ENCODE results near the gene DNM1. TPM values are rescaled to one million over a fixed set of nuclear protein-coding genes. Genes with fewer than 3 reads are reported as not detected.
A peak's percentile ranks its signal among the peaks of the same experiment; 100 is the strongest.
"Not testable (repeated sequence)": the region's sequence is repeated elsewhere in the genome, so short reads cannot be mapped to it uniquely, and the experiment has no call there.

The DNM1 gene
- polyA plus RNA-seq, 1 donor: 49.0 TPM

DNA sequence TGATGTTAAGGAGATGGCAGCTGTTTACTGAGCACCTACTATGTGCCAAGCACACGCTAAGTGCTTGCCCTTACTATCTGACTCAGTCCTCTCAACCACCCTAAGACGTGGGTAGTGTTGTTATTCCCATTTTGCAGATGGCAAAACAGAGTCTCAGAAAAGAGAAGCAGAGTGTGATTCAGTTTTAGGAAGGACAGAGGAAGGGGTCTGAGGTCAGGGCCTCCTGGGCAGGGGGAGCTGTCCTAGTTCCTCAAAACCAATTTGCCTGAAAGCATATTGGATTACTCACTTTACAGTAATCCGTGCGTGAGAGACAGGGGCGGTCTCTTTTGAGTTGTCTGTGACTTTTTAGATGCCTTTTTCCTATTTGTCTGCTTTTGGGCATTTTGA lies 23.2 kb downstream of the DNM1 start:
- H3K27ac ChIP-seq (ENCODE audit: low read length): no peak overlapping the region
- no peaks in the 10 kb centered on the region for H3K27me3 ChIP-seq (ENCODE audit: control insufficient read depth, insufficient read depth, low read length)
- WGBS (ENCODE audit: insufficient coverage, low lambda C conversion rate): no CpG with 5 or more reads among the region's 5 CpGs
- peaks cover 19% of the 10 kb centered on the region for H3K36me3 ChIP-seq (ENCODE audit: control insufficient read depth, insufficient read depth, low read length)
- H3K4me3 ChIP-seq (ENCODE audit: low read length): no peak overlapping the region
- H3K4me1 ChIP-seq (ENCODE audit: control insufficient read depth, insufficient read depth, low read length): no peaks in the 10 kb centered on the region
- DNase-seq: no peak
- no peaks in the 10 kb centered on the region for H3K9me3 ChIP-seq (ENCODE audit: control insufficient read depth, low read depth, low read length)

GRCh38 chr9:128230897-128231296 lies 27.7 kb downstream of the DNM1 start:
- H3K4me1 ChIP-seq (ENCODE audit: control insufficient read depth, insufficient read depth, low read length); H3K36me3 ChIP-seq (ENCODE audit: control insufficient read depth, insufficient read depth, low read length); H3K27ac ChIP-seq (ENCODE audit: low read length); H3K9me3 ChIP-seq (ENCODE audit: control insufficient read depth, low read depth, low read length); H3K4me3 ChIP-seq (ENCODE audit: low read length); H3K27me3 ChIP-seq (ENCODE audit: control insufficient read depth, insufficient read depth, low read length); DNase-seq: not testable (repeated sequence)
- WGBS (ENCODE audit: insufficient coverage, low lambda C conversion rate): no CpG with 5 or more reads among the region's 7 CpGs

GRCh38 chr9:128231638-128232527 lies 28.7 kb downstream of the DNM1 start:
- H3K9me3 ChIP-seq (ENCODE audit: control insufficient read depth, low read depth, low read length): no peaks in the 10 kb centered on the region
- H3K4me3 ChIP-seq (ENCODE audit: low read length): no peak overlapping the region
- no peak overlapping the region for H3K27ac ChIP-seq (ENCODE audit: low read length)
- H3K27me3 ChIP-seq (ENCODE audit: control insufficient read depth, insufficient read depth, low read length): no peaks in the 10 kb centered on the region
- no CpG with 5 or more reads among the region's 16 CpGs for WGBS (ENCODE audit: insufficient coverage, low lambda C conversion rate)
- peaks cover 3% of the 10 kb centered on the region for H3K36me3 ChIP-seq (ENCODE audit: control insufficient read depth, insufficient read depth, low read length)
- H3K4me1 ChIP-seq (ENCODE audit: control insufficient read depth, insufficient read depth, low read length): no peaks in the 10 kb centered on the region
- no peak for DNase-seq

DNA sequence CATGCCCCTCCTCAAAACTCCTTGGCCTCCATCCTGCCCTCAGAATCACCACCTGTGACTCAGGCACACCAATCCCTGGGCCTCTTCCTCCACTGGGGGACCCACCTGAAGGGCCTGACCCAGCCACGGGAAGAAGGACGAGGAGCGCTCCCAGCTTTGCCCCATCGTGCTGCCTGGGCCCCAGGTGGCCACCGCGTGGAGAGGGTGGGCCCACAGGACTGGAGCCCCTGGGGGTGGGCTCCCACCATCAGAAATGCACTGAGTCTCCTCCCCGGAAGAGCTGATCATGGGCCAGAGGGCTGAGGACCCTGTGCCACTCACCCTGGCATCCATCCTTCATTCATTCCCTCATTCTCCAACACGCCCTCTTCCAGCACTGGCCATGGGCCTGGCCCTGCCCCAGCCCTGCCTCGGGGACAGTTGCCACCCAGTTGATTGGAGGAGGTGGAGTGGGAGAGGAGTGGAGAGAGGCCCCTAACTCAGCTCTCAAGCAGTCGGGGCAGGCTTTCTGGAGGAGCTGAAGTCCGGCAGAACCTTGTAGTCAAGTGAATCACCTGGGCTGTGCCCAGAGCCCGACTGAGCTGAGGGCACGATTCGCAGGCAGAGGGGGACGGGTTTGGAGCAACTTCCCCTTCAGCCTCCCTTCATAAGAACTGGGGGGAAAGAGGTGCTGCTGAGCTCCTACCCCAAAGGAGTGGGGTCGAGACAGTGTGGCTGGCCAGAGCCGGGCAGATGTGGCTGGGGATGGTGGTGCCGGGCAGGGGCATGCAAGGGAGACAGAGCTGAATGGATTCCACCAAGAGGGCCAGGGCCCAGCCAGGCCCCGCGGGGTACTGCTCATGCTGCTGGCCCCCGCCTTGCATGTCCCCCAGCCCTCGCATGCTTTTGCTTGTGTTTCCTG lies 29.6 kb downstream of the DNM1 start:
- 92% methylated on average over 2 of the region's 22 CpGs for WGBS (ENCODE audit: insufficient coverage, low lambda C conversion rate)

GRCh38 chr9:128233817-128234406 lies 30.7 kb downstream of the DNM1 start:
- Histone ChIP-seq H3K36me3 (ENCODE audit: control insufficient read depth, insufficient read depth, low read length) (peaks cover 3% of the 10 kb centered on the region), H3K4me3 (ENCODE audit: low read length) (no peak overlapping the region), H3K27ac (ENCODE audit: low read length) (no peak overlapping the region), H3K27me3 (ENCODE audit: control insufficient read depth, insufficient read depth, low read length) (no peaks in the 10 kb centered on the region), H3K9me3 (ENCODE audit: control insufficient read depth, low read depth, low read length) (no peaks in the 10 kb centered on the region), H3K4me1 (ENCODE audit: control insufficient read depth, insufficient read depth, low read length) (no peaks in the 10 kb centered on the region)
- no peak for DNase-seq
- WGBS (ENCODE audit: insufficient coverage, low lambda C conversion rate): no CpG with 5 or more reads among the region's 28 CpGs

More for the DNA sequence above, 29.6 kb downstream of the DNM1 start:
- Histone ChIP-seq H3K36me3 (ENCODE audit: control insufficient read depth, insufficient read depth, low read length) (peaks cover 3% of the 10 kb centered on the region), H3K4me3 (ENCODE audit: low read length) (no peak overlapping the region), H3K27ac (ENCODE audit: low read length) (no peak overlapping the region), H3K9me3 (ENCODE audit: control insufficient read depth, low read depth, low read length) (no peaks in the 10 kb centered on the region), H3K4me1 (ENCODE audit: control insufficient read depth, insufficient read depth, low read length) (no peaks in the 10 kb centered on the region), H3K27me3 (ENCODE audit: control insufficient read depth, insufficient read depth, low read length) (no peaks in the 10 kb centered on the region)
- no peak for DNase-seq

GRCh38 chr9:128242124-128242523 lies 38.9 kb downstream of the DNM1 start:
- Histone ChIP-seq H3K9me3 (ENCODE audit: control insufficient read depth, low read depth, low read length) (no peaks in the 10 kb centered on the region), H3K36me3 (ENCODE audit: control insufficient read depth, insufficient read depth, low read length) (peaks cover 17% of the 10 kb centered on the region), H3K27me3 (ENCODE audit: control insufficient read depth, insufficient read depth, low read length) (no peaks in the 10 kb centered on the region), H3K4me3 (ENCODE audit: low read length) (no peak overlapping the region), H3K27ac (ENCODE audit: low read length) (no peak overlapping the region), H3K4me1 (ENCODE audit: control insufficient read depth, insufficient read depth, low read length) (peaks cover 3% of the 10 kb centered on the region)
- no CpG with 5 or more reads among the region's 4 CpGs for WGBS (ENCODE audit: insufficient coverage, low lambda C conversion rate)
- no peak for DNase-seq

DNA sequence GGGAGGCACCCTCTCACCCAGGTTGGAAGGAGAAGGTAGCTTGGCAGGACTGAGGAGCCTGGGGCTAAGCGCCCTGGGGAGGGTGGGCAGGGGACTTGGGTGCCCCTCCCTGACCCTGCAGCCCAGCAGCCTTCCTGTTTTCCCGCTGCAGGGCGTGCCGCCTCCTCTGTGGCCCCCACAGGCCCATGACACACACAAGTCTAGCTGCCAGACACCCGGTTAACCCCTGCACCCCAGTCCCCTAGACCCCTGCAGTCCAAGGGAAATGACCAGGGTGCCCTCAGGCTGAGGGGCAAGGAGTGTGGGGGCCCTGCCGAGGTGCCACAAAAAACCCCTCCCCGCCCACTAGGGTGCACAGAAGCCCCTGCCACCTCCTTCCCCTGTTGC lies 39.6 kb downstream of the DNM1 start:
- Histone ChIP-seq H3K4me1 (ENCODE audit: control insufficient read depth, insufficient read depth, low read length) (peaks cover 3% of the 10 kb centered on the region), H3K36me3 (ENCODE audit: control insufficient read depth, insufficient read depth, low read length) (peaks cover 17% of the 10 kb centered on the region), H3K9me3 (ENCODE audit: control insufficient read depth, low read depth, low read length) (no peaks in the 10 kb centered on the region), H3K27me3 (ENCODE audit: control insufficient read depth, insufficient read depth, low read length) (no peaks in the 10 kb centered on the region), H3K27ac (ENCODE audit: low read length) (peak overlapping the region; percentile 22), H3K4me3 (ENCODE audit: low read length) (no peak overlapping the region)
- no peak for DNase-seq
- no CpG with 5 or more reads among the region's 7 CpGs for WGBS (ENCODE audit: insufficient coverage, low lambda C conversion rate)

- Histone ChIP-seq H3K27me3 (ENCODE audit: control insufficient read depth, insufficient read depth, low read length) (no peaks in the 10 kb centered on the region), H3K4me3 (ENCODE audit: low read length) (no peak overlapping the region), H3K36me3 (ENCODE audit: control insufficient read depth, insufficient read depth, low read length) (peaks cover 18% of the 10 kb centered on the region), H3K4me1 (ENCODE audit: control insufficient read depth, insufficient read depth, low read length) (peaks cover 3% of the 10 kb centered on the region), H3K27ac (ENCODE audit: low read length) (peak overlapping the region; percentile 81), H3K9me3 (ENCODE audit: control insufficient read depth, low read depth, low read length) (no peaks in the 10 kb centered on the region)
- WGBS (ENCODE audit: insufficient coverage, low lambda C conversion rate): no CpG with 5 or more reads among the region's 13 CpGs
- DNase-seq: peak in 1 of 2 donors; percentile 36
Observed at GRCh38 chr9:128243215-128244018, 40.2 kb downstream of the DNM1 start.

GRCh38 chr9:128244091-128244836 lies 41.1 kb downstream of the DNM1 start:
- no peaks in the 10 kb centered on the region for H3K27me3 ChIP-seq (ENCODE audit: control insufficient read depth, insufficient read depth, low read length)
- H3K4me1 ChIP-seq (ENCODE audit: control insufficient read depth, insufficient read depth, low read length): peaks cover 3% of the 10 kb centered on the region
- DNase-seq: peak in 1 of 2 donors; percentile 45
- H3K27ac ChIP-seq (ENCODE audit: low read length): peak overlapping the region; percentile 81
- H3K36me3 ChIP-seq (ENCODE audit: control insufficient read depth, insufficient read depth, low read length): peaks cover 19% of the 10 kb centered on the region
- H3K4me3 ChIP-seq (ENCODE audit: low read length): peak overlapping the region; percentile 39
- WGBS (ENCODE audit: insufficient coverage, low lambda C conversion rate): no CpG with 5 or more reads among the region's 13 CpGs
- no peaks in the 10 kb centered on the region for H3K9me3 ChIP-seq (ENCODE audit: control insufficient read depth, low read depth, low read length)
